B cell (primary cell): ENCODE data around the gene B4GALT5. TPM values are rescaled to one million over a fixed set of nuclear protein-coding genes. Genes with fewer than 3 reads are reported as not detected.

Experiments used
- ATAC-seq: fragments of 200-7000 bp; cut with Tn5 transposase; one replicate; pipeline ENCODE4 v1.10.0; 2021; ENCODE audit warnings: low read depth, mild to moderate bottlenecking, moderate number of reproducible peaks, moderate library complexity
- CTCF ChIA-PET: fragments of 350-600 bp; sonication (Branson Sonifier 250); formaldehyde crosslinking; loops from one replicate; lab custom pipeline; 2021; ENCODE audit warnings: antibody characterized with exemption, inconsistent platforms; lab: Charles Lee
- POLR2A ChIA-PET: fragments of 350-600 bp; sonication (Branson Sonifier 250); formaldehyde crosslinking; loops from one replicate; lab custom pipeline; 2021; ENCODE audit warnings: antibody characterized with exemption; lab: Charles Lee
- DNase-seq: peaks from one replicate; pipeline ENCODE4 v3.0.0; 2013
- H2AFZ ChIP-seq: 2 replicates; pipeline ENCODE4 v1.6.1; 2012; ENCODE audit warnings: mild to moderate bottlenecking, low read depth, low read length; ENCODE audit not compliant: insufficient read depth, poor library complexity, severe bottlenecking
- H3K27ac ChIP-seq, 2 donors: 1 replicate in 1 of 2; 2 replicates in 1 of 2; pipeline ENCODE4 v1.5.1; 2012 to 2013; ENCODE audit warnings: low read length in 2 of 2, mild to moderate bottlenecking in 2 of 2, moderate library complexity in 1 of 2
- H3K27me3 ChIP-seq, 4 experiments: fragments of 200-600 bp in 1 of 4; sonication (generic) in 1 of 4; replicated peaks in 1 of 4; 1 replicate in 2 of 4; 2 replicates in 2 of 4; pipeline versions ENCODE4 v1.6.1 to v1.7.0; 2013 to 2016; ENCODE audit warnings: low read length in 3 of 4, mild to moderate bottlenecking in 2 of 4, mixed read lengths in 1 of 4, moderate library complexity in 1 of 4; ENCODE audit not compliant: insufficient read depth in 4 of 4, control insufficient read depth in 3 of 4; ENCODE audit errors: control extremely low read depth in 1 of 4
- H3K36me3 ChIP-seq, 2 experiments: replicated peaks in 1 of 2; 1 replicate in 1 of 2; 2 replicates in 1 of 2; pipeline versions ENCODE4 v1.6.1 to v1.7.1; 2013; ENCODE audit warnings: low read length in 1 of 2; ENCODE audit not compliant: insufficient read depth in 2 of 2, control insufficient read depth in 1 of 2; ENCODE audit errors: control extremely low read depth in 1 of 2, extremely low read depth in 1 of 2
- H3K4me1 ChIP-seq, 2 donors: fragments of 200-600 bp in 1 of 2; sonication (generic) in 1 of 2; 1 replicate in 1 of 2; 2 replicates in 1 of 2; pipeline versions ENCODE4 v1.5.1 to v1.6.1; 2013 to 2017; ENCODE audit warnings: low read length in 2 of 2; ENCODE audit not compliant: control insufficient read depth in 2 of 2, insufficient read depth in 2 of 2
- H3K4me2 ChIP-seq: replicated peaks from 2 replicates; pipeline ENCODE3; 2012; ENCODE audit warnings: mild to moderate bottlenecking, low read depth, low read length; ENCODE audit not compliant: poor library complexity, severe bottlenecking
- H3K4me3 ChIP-seq, 5 experiments: fragments of 200-600 bp in 1 of 5; sonication (generic) in 1 of 5; 1 replicate in 3 of 5; 2 replicates in 2 of 5; pipeline versions ENCODE4 v1.5.1 to v1.7.0; 2011 to 2016; ENCODE audit warnings: low read length in 4 of 5, mild to moderate bottlenecking in 4 of 5, low read depth in 2 of 5, control low read depth in 1 of 5, moderate library complexity in 1 of 5; ENCODE audit not compliant: insufficient read depth in 1 of 5; ENCODE audit errors: control extremely low read depth in 1 of 5, extremely low read depth in 1 of 5
- H3K79me2 ChIP-seq: fragments of 200-600 bp; sonication (generic); one replicate; pipeline ENCODE4 v1.6.0; 2016; ENCODE audit warnings: low read length; ENCODE audit not compliant: control insufficient read depth, insufficient read depth
- H3K9ac ChIP-seq: fragments of 200-600 bp; sonication (generic); 2 replicates; pipeline ENCODE4 v1.6.1; 2017; ENCODE audit warnings: mild to moderate bottlenecking, low read length, moderate library complexity
- H3K9me3 ChIP-seq, 3 donors: one replicate each; pipeline versions ENCODE4 v1.6.1 to v1.7.1; 2013; ENCODE audit warnings: low read length in 2 of 3; ENCODE audit not compliant: control insufficient read depth in 2 of 3, insufficient read depth in 1 of 3; ENCODE audit errors: control extremely low read depth in 1 of 3
- H4K20me1 ChIP-seq: 2 replicates; pipeline ENCODE4 v1.6.0; 2012; ENCODE audit warnings: mild to moderate bottlenecking, low read length; ENCODE audit not compliant: insufficient read depth, control insufficient read depth, poor library complexity, severe bottlenecking
- H3K27ac Mint-ChIP-seq: one replicate; pipeline ENCODE4 v1.8.0; 2021; ENCODE audit warnings: mixed read lengths
- H3K27me3 Mint-ChIP-seq: one replicate; pipeline ENCODE4 v1.8.0; 2021; ENCODE audit warnings: mixed read lengths
- H3K4me1 Mint-ChIP-seq: one replicate; pipeline ENCODE4 v1.8.0; 2021; ENCODE audit warnings: mixed read lengths
- H3K4me3 Mint-ChIP-seq: one replicate; pipeline ENCODE4 v1.8.0; 2021; ENCODE audit warnings: mixed read lengths
- H3K9me3 Mint-ChIP-seq: one replicate; pipeline ENCODE4 v1.8.0; 2022; ENCODE audit warnings: mixed read lengths; ENCODE audit not compliant: insufficient read depth
- EZH2 ChIP-seq: IDR thresholded peaks from 2 replicates; pipeline ENCODE4 v1.6.1; 2012; ENCODE audit warnings: borderline replicate concordance, low read depth, mild to moderate bottlenecking, moderate library complexity, low read length; ENCODE audit not compliant: insufficient read depth, poor library complexity, severe bottlenecking
- WGBS: methylation state at CpG from one replicate; pipeline ENCODE4 v1.1.5; 2013; ENCODE audit warnings: missing lambda C conversion rate; ENCODE audit not compliant: insufficient coverage; 5-methylcytosine and 5-hydroxymethylcytosine counted together
- intact Hi-C: fragments of 100-400 bp; cut with micrococcal nuclease; formaldehyde crosslinking; loops from one replicate; pipeline ENCODE4 v1.10.0; 2022
- polyA plus RNA-seq: library from polyadenylated mRNA; depleted of rRNA; stranded (reverse); fragments of >200 nt; gene quantifications from 2 replicates; pipeline ENCODE4 v1.2.3, GENCODE V29; 2012
- total RNA-seq, 2 donors: library from RNA; stranded (reverse); fragments of 120-200 nt in 1 of 2; gene quantifications; 1 replicate in 1 of 2; 2 replicates in 1 of 2; pipeline versions ENCODE4 v1.2.3 to v1.2.4, GENCODE V29; 2013 to 2022
- TF ChIP-seq, protein P1 (sequence below): fragments of 200-600 bp; IDR thresholded peaks from one replicate; pipeline ENCODE4 v1.8.0; 2022; ENCODE audit warnings: antibody characterized with exemption, mild to moderate bottlenecking

The B4GALT5 gene
- total and polyA plus RNA-seq, 2 donors (not counting 1 experiment from before 2014, with no cell fraction given) = 3.4 to 7.3 TPM

DNA sequence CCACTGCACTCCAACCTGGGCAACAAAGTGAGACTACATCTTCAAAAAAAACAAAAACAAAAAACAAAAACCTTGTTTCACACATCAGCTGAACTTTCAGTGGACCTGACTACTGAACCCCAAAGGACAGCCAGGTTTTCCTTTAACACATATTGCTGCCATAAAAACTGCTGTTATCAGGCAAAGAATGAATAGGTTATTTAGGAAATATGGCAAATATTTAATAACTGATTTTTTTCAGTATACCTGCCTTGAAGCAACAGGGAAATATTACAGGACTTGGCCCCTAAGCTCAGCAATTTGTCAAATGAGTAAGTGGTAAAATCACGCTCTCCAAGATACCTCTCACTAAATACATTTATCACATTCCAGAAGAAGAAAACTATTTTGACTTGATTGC lies 34.0 kb downstream of the B4GALT5 start:
- ATAC-seq = no peak
- peaks cover 23 to 37% of the 10 kb centered on the region in 2 donors for H3K4me1 ChIP-seq
- H3K4me1 Mint-ChIP-seq = peaks cover 40% of the 10 kb centered on the region

More for the DNA sequence above, 34.0 kb downstream of the B4GALT5 start:
- POLR2A ChIA-PET = no interaction called here
- no peaks in the 10 kb centered on the region for H3K27me3 ChIP-seq
- H3K79me2 ChIP-seq = peaks cover 70% of the 10 kb centered on the region
- no peak overlapping the region for H2AFZ ChIP-seq
- H3K27ac Mint-ChIP-seq = no peak overlapping the region
- TF ChIP-seq EZH2 = no peak
- TF ChIP-seq, protein P1, sequence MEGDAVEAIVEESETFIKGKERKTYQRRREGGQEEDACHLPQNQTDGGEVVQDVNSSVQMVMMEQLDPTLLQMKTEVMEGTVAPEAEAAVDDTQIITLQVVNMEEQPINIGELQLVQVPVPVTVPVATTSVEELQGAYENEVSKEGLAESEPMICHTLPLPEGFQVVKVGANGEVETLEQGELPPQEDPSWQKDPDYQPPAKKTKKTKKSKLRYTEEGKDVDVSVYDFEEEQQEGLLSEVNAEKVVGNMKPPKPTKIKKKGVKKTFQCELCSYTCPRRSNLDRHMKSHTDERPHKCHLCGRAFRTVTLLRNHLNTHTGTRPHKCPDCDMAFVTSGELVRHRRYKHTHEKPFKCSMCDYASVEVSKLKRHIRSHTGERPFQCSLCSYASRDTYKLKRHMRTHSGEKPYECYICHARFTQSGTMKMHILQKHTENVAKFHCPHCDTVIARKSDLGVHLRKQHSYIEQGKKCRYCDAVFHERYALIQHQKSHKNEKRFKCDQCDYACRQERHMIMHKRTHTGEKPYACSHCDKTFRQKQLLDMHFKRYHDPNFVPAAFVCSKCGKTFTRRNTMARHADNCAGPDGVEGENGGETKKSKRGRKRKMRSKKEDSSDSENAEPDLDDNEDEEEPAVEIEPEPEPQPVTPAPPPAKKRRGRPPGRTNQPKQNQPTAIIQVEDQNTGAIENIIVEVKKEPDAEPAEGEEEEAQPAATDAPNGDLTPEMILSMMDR = no peak
- no peak for DNase-seq
- no peak overlapping the region for H3K9ac ChIP-seq
- H4K20me1 ChIP-seq = peaks cover 13% of the 10 kb centered on the region
- 100% methylated on average over 1 of the region's 1 CpG for WGBS
- H3K4me2 ChIP-seq = no peak overlapping the region
- CTCF ChIA-PET = interaction anchor here (1.0 to 1.1 kb wide), 2 partner anchors 11 to 35 kb away, joined by 3 to 5 read pairs; no protein-coding TSS in a partner anchor
- no peaks in the 10 kb centered on the region for H3K27me3 Mint-ChIP-seq
- no peak overlapping the region for H3K4me3 Mint-ChIP-seq
- no peak overlapping the region for H3K4me3 ChIP-seq
- H3K27ac ChIP-seq = no peak overlapping the region
- intact Hi-C loops = no loop called here
- no peaks in the 10 kb centered on the region for H3K36me3 ChIP-seq
- H3K9me3 Mint-ChIP-seq = no peaks in the 10 kb centered on the region
- H3K9me3 ChIP-seq = no peaks in the 10 kb centered on the region
